NCI-H2081 (cell line): ENCODE measurements around the gene MRPL49.
"Not testable (repeated sequence)": the region's sequence is repeated elsewhere in the genome, so short reads cannot be mapped to it uniquely, and the experiment has no call there.

Experiments used
- DNase-seq, 2 experiments: peaks; one replicate each; lab custom pipeline; 2025; lab: John Stamatoyannopoulos, UW

MRPL49 gene

DNA sequence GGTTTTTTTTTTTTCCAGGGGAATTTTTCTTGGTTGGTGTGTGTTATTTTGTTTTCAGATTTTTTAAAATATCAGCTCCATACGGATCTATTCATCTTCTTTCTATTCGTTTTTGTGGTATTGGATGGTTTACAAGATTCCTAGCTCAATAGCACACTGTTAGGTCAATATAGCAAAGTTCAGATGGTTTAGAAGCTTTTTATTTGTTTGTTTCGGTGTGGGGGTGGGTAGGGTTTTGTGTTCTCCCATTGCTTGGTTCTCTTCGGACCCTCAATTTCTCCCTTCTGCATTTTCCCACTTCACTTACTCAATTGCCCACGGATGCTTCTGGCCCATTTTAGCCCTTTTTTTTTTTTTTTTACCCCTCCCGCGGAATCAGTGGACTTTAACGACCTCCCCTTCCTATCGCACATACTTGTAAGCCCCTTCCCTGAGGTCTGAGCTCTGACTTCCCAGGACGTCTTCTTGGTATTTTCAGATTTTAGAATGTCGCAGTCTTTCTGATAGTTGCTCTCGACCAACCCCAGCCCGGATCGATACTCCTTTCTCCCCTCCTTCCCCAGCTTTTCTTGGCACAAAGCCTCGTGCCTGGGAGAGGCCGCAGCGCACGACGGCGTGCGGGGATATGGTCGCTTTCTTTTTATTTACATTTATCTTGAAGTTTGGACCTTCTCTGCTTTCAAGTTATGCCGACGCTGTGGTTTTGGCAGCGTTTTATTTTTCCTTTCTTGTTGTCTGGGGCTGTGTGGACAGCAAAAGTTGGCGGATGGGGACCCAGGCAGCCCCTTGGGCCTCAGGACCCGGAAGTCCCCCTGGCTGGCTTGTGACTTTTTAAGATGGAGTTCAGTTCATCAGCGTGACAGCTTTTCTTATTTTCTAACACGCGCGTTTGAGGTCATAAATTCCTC is 43.5 kb downstream of the MRPL49 start:
- DNase-seq = no peak

DNA sequence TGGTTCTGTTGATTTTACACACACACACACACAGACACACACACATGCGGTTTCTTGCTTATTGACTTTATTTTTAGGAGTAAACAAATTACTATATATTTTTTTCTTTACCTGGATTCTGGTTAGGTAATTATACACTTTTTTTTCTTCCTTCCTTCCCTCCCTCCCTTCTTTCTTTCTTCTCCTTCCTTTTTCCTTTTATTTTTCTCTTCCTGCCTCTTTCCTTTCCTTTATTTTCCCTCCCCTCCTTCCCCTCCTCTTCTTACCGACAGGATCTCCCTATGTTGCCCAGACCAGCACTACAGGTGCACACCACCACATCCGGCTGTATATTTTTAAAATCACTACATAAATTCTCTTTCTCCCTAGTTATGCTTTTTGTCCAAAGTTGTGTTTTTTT is 44.8 kb downstream of the MRPL49 start:
- no peak for DNase-seq

DNA sequence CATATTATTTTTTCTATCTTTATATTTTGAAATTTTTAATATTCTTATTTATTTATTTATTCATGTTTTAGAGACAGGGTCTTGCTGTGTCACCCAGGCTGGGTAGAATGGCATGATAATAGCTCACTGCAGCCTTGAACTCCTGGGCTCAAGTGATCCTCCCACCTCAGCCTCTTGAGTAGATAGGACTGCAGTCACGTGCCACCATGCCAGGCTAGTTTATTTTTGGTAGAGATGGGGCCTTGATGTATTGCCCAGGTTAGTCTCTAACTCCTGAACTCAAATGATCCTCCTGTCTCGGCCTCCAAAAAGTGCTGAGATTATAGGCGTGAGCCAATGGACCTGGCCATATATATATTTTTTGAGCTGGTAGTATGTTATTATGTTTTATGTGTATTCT is 45.5 kb downstream of the MRPL49 start:
- DNase-seq = no peak

DNA sequence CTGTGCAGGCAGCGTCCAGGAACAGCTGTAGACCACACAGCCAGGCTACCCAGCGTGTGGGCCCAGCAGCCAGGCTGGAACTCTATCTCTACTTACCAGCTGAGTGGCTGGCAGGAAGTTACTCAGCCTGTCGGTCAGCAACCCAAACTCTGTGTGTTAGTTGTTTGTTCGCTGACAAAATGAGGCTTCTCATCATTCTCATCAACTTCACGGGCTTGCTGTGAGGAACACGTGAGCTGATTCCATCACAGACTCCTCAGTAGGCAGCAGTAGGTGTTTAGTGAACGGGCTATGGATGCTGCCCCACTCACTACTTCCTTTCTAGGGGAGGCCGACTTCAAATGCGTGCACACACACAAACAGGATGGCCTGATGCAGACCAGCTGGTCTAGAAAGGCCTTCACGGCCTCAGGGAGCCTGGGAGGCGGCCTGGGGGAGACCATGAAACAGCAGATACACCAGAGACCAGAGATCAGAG is 47.1 kb downstream of the MRPL49 start:
- no peak for DNase-seq

DNA sequence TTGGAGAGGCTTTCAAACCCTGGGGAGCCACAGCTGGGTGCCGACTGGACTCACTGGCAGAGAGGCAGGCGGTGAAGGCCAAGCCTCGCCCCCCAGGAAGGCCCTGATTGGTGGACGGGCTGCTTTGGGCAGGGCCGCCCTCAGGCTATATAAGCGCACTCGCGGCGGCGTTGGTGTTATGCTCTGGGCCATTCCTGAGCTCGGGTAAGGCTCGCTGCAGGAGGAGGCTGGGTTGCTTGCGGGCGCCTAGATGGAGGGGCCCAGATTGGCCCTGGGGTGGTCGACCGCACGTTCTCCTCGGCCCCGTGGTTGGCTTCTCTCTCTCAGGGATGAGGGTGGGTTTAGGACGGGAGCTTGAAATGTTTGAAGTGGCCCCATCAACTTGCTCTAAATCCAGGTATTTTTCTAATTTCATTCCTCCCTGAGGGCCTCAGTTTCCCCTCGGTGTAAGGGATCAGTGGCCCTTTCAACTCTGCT is 48.0 kb downstream of the MRPL49 start, which contains the start of gene SPDYC:
SPDYC (plus strand) TSS at position 176 of the 477 bp plus-strand sequence. CDS start 1,125 bp downstream, outside the sequence.
- no peak for DNase-seq

DNA sequence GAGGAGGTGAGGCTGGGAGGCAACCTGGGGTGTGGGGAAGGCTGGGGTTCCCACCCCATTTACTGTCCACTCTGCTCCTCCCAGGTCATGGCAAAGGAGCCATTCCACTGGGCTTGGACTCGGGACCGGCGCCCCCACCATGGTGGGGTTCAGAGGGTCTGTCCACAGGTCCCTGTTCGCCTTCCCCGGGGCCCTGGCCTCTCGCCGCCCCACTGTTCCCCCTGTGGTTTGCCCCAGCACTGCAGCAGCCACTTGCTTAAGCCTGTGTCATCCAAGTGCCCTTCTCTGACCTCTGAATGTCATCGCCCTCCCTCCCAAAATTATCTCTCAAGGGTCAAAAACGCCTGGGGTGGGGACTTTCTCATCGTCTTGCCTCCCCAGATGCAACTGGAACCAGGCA is 50.5 kb downstream of the MRPL49 start:
- no peak for DNase-seq

DNA sequence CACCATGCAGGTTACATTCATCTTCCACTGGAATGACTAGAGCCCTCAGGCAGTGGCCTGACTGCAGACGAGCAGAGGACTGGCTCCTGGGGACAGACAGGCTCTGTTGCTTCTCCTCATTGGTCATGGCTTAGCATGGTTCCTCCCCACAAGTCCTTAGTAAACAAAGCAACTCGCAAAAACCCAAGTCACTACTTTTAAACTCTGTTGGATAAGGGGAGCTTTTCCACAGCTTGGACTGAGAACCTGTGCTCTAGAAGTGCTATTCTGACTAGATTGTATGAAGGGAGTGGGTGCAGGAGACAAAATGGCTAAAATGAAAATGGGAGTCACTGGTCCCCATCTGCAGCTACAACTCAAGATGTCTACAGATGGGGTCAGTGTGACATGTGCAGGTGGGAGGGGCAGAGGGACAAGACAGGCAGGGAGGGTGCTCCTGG is 52.5 kb downstream of the MRPL49 start:
- not testable (repeated sequence) for DNase-seq
